Uterus (tissue), 4 donors: ENCODE measurements around the gene ATF7. TPM values are rescaled to one million over a fixed set of nuclear protein-coding genes. Genes with fewer than 3 reads are reported as not detected.

Experiments used
- DNase-seq, 2 donors: peaks; one replicate each; pipeline ENCODE4 v3.0.0-alpha.2; 2019 to 2020
- H3K27ac ChIP-seq, 2 donors: fragments of 200-600 bp; sonication (generic); 1 replicate in 1 of 2; 2 replicates in 1 of 2; pipeline ENCODE4 v1.5.1; 2016 to 2018
- H3K27me3 ChIP-seq, 2 donors: fragments of 200-600 bp; sonication (generic); one replicate each; pipeline ENCODE4 v1.5.1; 2018 to 2019; ENCODE audit warnings: control low read depth in 1 of 2
- H3K36me3 ChIP-seq, 2 donors: fragments of 200-600 bp; sonication (generic); one replicate each; pipeline ENCODE4 v1.5.1; 2019; ENCODE audit warnings: control low read depth in 1 of 2
- H3K4me1 ChIP-seq, 2 donors: fragments of 200-600 bp; sonication (generic); one replicate each; pipeline ENCODE4 v1.5.1; 2018 to 2019; ENCODE audit warnings: control low read depth in 1 of 2
- H3K4me3 ChIP-seq, 2 donors: fragments of 200-600 bp; sonication (generic); 1 replicate in 1 of 2; 2 replicates in 1 of 2; pipeline ENCODE4 v1.5.1; 2018 to 2019; ENCODE audit warnings: mild to moderate bottlenecking in 1 of 2
- H3K9me3 ChIP-seq, 2 donors: fragments of 200-600 bp; sonication (generic); one replicate each; pipeline ENCODE4 v1.5.1; 2019; ENCODE audit warnings: control low read depth in 1 of 2
- CTCF ChIP-seq, 4 experiments: fragments of 200-600 bp in 2 of 4; fragments of 450-650 bp in 2 of 4; sonication (generic) in 2 of 4; IDR thresholded peaks; one replicate each; pipeline ENCODE4 v1.5.1; 2016 to 2019; ENCODE audit warnings: antibody characterized with exemption in 4 of 4, mild to moderate bottlenecking in 2 of 4, moderate library complexity in 1 of 4
- POLR2A ChIP-seq, 2 donors: fragments of 450-650 bp; IDR thresholded peaks; one replicate each; pipeline ENCODE4 v1.6.1; 2016; ENCODE audit warnings: antibody characterized with exemption in 2 of 2, mild to moderate bottlenecking in 1 of 2, moderate library complexity in 1 of 2
- intact Hi-C: fragments of 100-400 bp; cut with DNase I; formaldehyde crosslinking; loops from one replicate; pipeline ENCODE4 v1.15.1; 2023; ENCODE audit warnings: low total_unique reads
- total RNA-seq, 4 donors: library from RNA; depleted of rRNA in 3 of 4; stranded (reverse); fragments of >200 nt in 3 of 4; gene quantifications; one replicate each; pipeline versions ENCODE4 v1.1.0 to v1.2.4, GENCODE V29; 2014 to 2023
- donor health status: DM: yes; HTN: yes; CAD: no.

ATF7 gene
- 10 to 100 TPM; 10.6 to 47.6 (median 21.3) TPM for total RNA-seq

- TF ChIP-seq CTCF (IDR thresholded peaks at IDR 0.05) (peak in 2 of 4 experiments; percentile 17 to 25), POLR2A (IDR thresholded peaks at IDR 0.05) (peak; percentile 65 to 83)
- no peaks in the 10 kb centered on the region for H3K9me3 ChIP-seq
- intact Hi-C loops: no loop called here
- no peaks in the 10 kb centered on the region for H3K36me3 ChIP-seq
- peak within 1 kb of the TSS; percentile 62 to 70 for H3K4me3 ChIP-seq
- peak within 1 kb of the TSS; percentile 92 to 95 for H3K27ac ChIP-seq
- no peaks in the 10 kb centered on the region for H3K27me3 ChIP-seq
- peak; percentile 98 to 99 for DNase-seq
- peaks cover 0 to under 1% of the 10 kb centered on the region in 2 donors for H3K4me1 ChIP-seq
Observed at GRCh38 chr12:53625946-53626701, at the start of gene ATF7. Gene ATF7 (minus strand): TSS chr12:53626382. CDS start chr12:53601000, 25,382 bp downstream.

- Histone ChIP-seq H3K27ac (peak overlapping the region; percentile 92 to 97), H3K9me3 (no peaks in the 10 kb centered on the region), H3K4me1 (peaks cover 0 to 6% of the 10 kb centered on the region in 2 donors), H3K36me3 (no peaks in the 10 kb centered on the region), H3K4me3 (peak overlapping the region; percentile 66 to 84), H3K27me3 (no peaks in the 10 kb centered on the region)
- intact Hi-C loops: loop anchor here (5.0 kb wide), 1 partner anchor 133 kb away; no protein-coding TSS in a partner anchor
- TF ChIP-seq CTCF (IDR thresholded peaks at IDR 0.05): no peak
- TF ChIP-seq POLR2A (IDR thresholded peaks at IDR 0.05): no peak
- no peak for DNase-seq
Observed at GRCh38 chr12:53674977-53675700, 49.0 kb upstream of the ATF7 start.

GRCh38 chr12:53670971-53671370 is 44.8 kb upstream of the ATF7 start:
- DNase-seq: no peak
- H3K4me3 ChIP-seq: no peak overlapping the region
- no peaks in the 10 kb centered on the region for H3K9me3 ChIP-seq
- no peak overlapping the region for H3K27ac ChIP-seq
- no peaks in the 10 kb centered on the region for H3K27me3 ChIP-seq
- no peak for TF ChIP-seq CTCF (IDR thresholded peaks at IDR 0.05)
- no peak for TF ChIP-seq POLR2A (IDR thresholded peaks at IDR 0.05)
- no peaks in the 10 kb centered on the region for H3K36me3 ChIP-seq
- no peaks in the 10 kb centered on the region for H3K4me1 ChIP-seq
- intact Hi-C loops: no loop called here

- no peak overlapping the region for H3K27ac ChIP-seq
Observed at GRCh38 chr12:53670308-53670707, 44.1 kb upstream of the ATF7 start.

More at GRCh38 chr12:53670308-53670707, 44.1 kb upstream of the ATF7 start:
- H3K36me3 ChIP-seq: no peaks in the 10 kb centered on the region
- DNase-seq: no peak
- intact Hi-C loops: no loop called here
- no peaks in the 10 kb centered on the region for H3K9me3 ChIP-seq
- H3K4me1 ChIP-seq: no peaks in the 10 kb centered on the region
- no peaks in the 10 kb centered on the region for H3K27me3 ChIP-seq
- no peak overlapping the region for H3K4me3 ChIP-seq
- no peak for TF ChIP-seq POLR2A (IDR thresholded peaks at IDR 0.05)
- TF ChIP-seq CTCF (IDR thresholded peaks at IDR 0.05): no peak
